T-helper 2 cell treated with Interferon-gamma antibody and Interleukin-4, amounts not matched to agents 5 μg/mL and 100 μg/mL, for 36 hours (primary cell): ENCODE measurements around the gene TGOLN2.
"Not testable (repeated sequence)": the region's sequence is repeated elsewhere in the genome, so short reads cannot be mapped to it uniquely, and the experiment has no call there.

ENCODE experiments used
- DNase-seq: peaks from one replicate; pipeline ENCODE4 v3.0.0; 2021; ENCODE audit warnings: low spot score
- H3K27ac Mint-ChIP-seq: one replicate; pipeline ENCODE4 v1.8.0; 2021; ENCODE audit warnings: mild to moderate bottlenecking, mixed read lengths
- H3K27me3 Mint-ChIP-seq: one replicate; pipeline ENCODE4 v1.8.0; 2021; ENCODE audit warnings: low read depth, mixed read lengths
- H3K36me3 Mint-ChIP-seq: one replicate; pipeline ENCODE4 v1.8.0; 2021; ENCODE audit warnings: low read depth, mixed read lengths
- H3K4me1 Mint-ChIP-seq: one replicate; pipeline ENCODE4 v1.8.0; 2021; ENCODE audit warnings: low read depth, mixed read lengths
- H3K4me3 Mint-ChIP-seq: one replicate; pipeline ENCODE4 v1.8.0; 2022; ENCODE audit warnings: mild to moderate bottlenecking, moderate library complexity, mixed read lengths
- H3K9me3 Mint-ChIP-seq: one replicate; pipeline ENCODE4 v1.8.0; 2021; ENCODE audit warnings: mixed read lengths

TGOLN2 gene

GRCh38 chr2:85353876-85354285 is 26.1 kb upstream of the TGOLN2 start:
- no peaks in the 10 kb centered on the region for H3K27me3 Mint-ChIP-seq
- DNase-seq: no peak
- H3K36me3 Mint-ChIP-seq: peaks cover 35% of the 10 kb centered on the region
- peak overlapping the region; percentile 98 for H3K27ac Mint-ChIP-seq
- H3K9me3 Mint-ChIP-seq: no peaks in the 10 kb centered on the region
- peaks cover 34% of the 10 kb centered on the region for H3K4me1 Mint-ChIP-seq
- peak overlapping the region; percentile 100 for H3K4me3 Mint-ChIP-seq

DNA sequence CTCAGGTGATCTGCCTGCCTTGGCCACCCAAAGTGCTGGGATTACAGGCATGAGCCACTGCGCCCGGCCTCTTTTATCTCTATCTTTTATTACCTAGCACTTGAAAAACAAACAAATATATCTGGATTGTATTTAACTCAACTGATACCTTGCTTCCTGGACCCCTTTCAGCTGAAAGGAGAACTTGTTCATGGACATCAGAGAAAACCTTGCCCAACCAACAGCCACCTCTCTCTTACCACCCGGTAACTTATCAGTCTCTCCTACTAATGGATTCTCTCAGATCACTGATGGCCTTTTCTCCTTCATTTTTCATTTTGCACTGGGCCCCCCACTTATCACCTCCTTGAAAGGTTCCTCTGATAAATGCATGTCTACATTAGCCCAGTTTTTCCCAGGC is 19.8 kb upstream of the TGOLN2 start:
- Mint-ChIP-seq H3K27ac (no peak overlapping the region), H3K27me3 (no peaks in the 10 kb centered on the region), H3K36me3 (peaks cover 41% of the 10 kb centered on the region), H3K4me3 (no peak overlapping the region), H3K4me1 (peaks cover 3% of the 10 kb centered on the region), H3K9me3 (no peaks in the 10 kb centered on the region)
- no peak for DNase-seq

GRCh38 chr2:85344356-85344954 is 16.7 kb upstream of the TGOLN2 start:
- H3K27ac Mint-ChIP-seq: no peak overlapping the region

GRCh38 chr2:85343207-85343895 is 15.6 kb upstream of the TGOLN2 start:
- H3K4me3 Mint-ChIP-seq, H3K4me1 Mint-ChIP-seq, H3K27me3 Mint-ChIP-seq, DNase-seq, H3K27ac Mint-ChIP-seq, H3K9me3 Mint-ChIP-seq: not testable (repeated sequence)
- peaks cover 22% of the 10 kb centered on the region for H3K36me3 Mint-ChIP-seq

More at GRCh38 chr2:85344356-85344954, 16.7 kb upstream of the TGOLN2 start:
- DNase-seq: no peak
- H3K4me3 Mint-ChIP-seq: no peak overlapping the region
- no peaks in the 10 kb centered on the region for H3K9me3 Mint-ChIP-seq
- no peaks in the 10 kb centered on the region for H3K4me1 Mint-ChIP-seq
- H3K27me3 Mint-ChIP-seq: peaks cover 3% of the 10 kb centered on the region
- H3K36me3 Mint-ChIP-seq: peaks cover 26% of the 10 kb centered on the region

DNA sequence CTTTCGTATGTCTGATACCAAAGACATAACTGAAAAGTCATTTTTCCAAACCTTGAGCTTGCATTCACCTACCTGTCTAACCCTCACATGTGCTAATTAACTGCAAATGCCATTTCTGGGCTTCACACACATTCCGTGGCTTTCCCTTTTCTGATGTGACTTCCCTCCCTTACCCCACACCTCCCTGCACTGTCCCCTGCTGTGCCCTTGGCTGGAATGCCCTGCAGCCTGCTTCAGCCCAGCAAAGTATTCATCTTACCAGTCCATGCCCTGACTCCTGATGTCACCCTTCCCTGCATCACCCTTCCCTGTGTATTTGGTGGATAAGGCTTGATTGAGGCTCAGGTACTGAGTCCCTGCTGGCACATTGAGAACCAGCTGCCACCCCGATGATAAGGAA is 14.4 kb upstream of the TGOLN2 start:
- H3K4me3 Mint-ChIP-seq: no peak overlapping the region
- no peaks in the 10 kb centered on the region for H3K9me3 Mint-ChIP-seq
- H3K36me3 Mint-ChIP-seq: peaks cover 13% of the 10 kb centered on the region
- H3K27ac Mint-ChIP-seq: no peak overlapping the region
- no peaks in the 10 kb centered on the region for H3K4me1 Mint-ChIP-seq
- DNase-seq: no peak
- H3K27me3 Mint-ChIP-seq: peaks cover 11% of the 10 kb centered on the region

DNA sequence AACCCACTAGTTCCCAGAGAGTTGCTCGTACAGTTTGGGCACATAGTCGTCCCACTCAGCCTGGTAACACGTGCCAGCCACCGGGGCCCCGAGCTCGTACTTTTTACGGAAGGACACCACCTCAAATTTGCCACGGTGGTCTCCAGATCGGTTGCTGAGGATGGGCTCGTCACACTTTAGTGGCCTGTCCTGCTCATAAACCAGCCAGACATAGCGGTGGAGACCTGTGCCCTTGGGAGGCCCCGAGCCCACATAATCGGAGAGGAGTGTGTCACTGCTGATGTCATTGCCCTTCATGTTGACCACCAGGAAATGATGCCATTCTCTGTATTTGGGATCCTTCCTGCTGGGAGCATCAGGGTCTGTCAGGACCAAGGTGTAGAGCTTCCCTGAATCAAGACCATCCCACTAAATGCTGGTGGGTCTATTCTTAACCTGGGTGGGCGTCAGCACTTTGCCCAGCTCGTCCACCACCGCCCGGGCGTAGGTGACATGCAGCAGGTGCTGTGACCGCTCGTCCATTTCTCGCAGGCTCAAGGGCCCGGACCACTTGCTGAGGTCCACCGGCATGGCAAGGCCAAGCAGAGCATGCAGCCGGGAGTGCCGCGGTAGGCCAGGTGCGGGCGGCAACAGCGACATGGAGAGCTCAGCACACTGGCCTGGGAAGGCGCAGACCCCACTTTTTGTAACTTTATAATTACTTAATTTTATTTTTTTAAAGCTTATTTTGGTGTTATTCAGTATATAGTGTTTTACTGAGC is 13.7 kb upstream of the TGOLN2 start:
- Mint-ChIP-seq H3K36me3 (peaks cover 13% of the 10 kb centered on the region), H3K4me3 (no peak overlapping the region), H3K27me3 (peaks cover 11% of the 10 kb centered on the region), H3K27ac (no peak overlapping the region), H3K4me1 (no peaks in the 10 kb centered on the region), H3K9me3 (no peaks in the 10 kb centered on the region)
- no peak for DNase-seq

- Mint-ChIP-seq H3K36me3 (peaks cover 13% of the 10 kb centered on the region), H3K9me3 (no peaks in the 10 kb centered on the region), H3K4me1 (no peaks in the 10 kb centered on the region), H3K27ac (no peak overlapping the region), H3K27me3 (peaks cover 11% of the 10 kb centered on the region), H3K4me3 (no peak overlapping the region)
- no peak for DNase-seq
Observed at GRCh38 chr2:85340034-85340892, 12.5 kb upstream of the TGOLN2 start.

DNA sequence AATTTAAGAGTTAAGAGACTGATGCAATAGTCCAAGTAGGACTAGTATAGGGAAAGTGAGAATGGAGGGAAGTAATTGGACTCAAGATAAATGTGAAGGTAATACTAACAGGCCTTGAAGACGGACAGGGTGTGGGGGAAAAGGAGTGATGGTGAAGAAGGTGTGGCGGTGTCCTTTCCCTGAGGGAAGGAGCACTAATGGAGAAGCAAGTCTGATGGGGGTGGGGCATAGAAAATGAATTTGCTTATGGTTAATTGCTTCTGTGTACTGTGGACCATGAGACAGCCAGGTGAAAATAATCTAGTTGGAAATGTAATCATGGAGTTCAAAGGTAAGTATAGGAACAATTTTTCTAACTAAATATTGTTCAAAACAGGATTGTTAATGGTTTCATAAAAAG is 7.1 kb upstream of the TGOLN2 start:
- DNase-seq: no peak
- H3K9me3 Mint-ChIP-seq: no peaks in the 10 kb centered on the region
- H3K27ac Mint-ChIP-seq: no peak overlapping the region
- H3K4me1 Mint-ChIP-seq: peaks cover 10% of the 10 kb centered on the region
- peaks cover 11% of the 10 kb centered on the region for H3K27me3 Mint-ChIP-seq
- H3K36me3 Mint-ChIP-seq: no peaks in the 10 kb centered on the region
- H3K4me3 Mint-ChIP-seq: no peak overlapping the region

- not testable (repeated sequence) for H3K9me3 Mint-ChIP-seq, H3K4me3 Mint-ChIP-seq, H3K27ac Mint-ChIP-seq
Observed at GRCh38 chr2:85333877-85334276, 6.1 kb upstream of the TGOLN2 start.

GRCh38 chr2:85330839-85331636 is 3.2 kb upstream of the TGOLN2 start:
- no peak overlapping the region for H3K4me3 Mint-ChIP-seq
- no peak for DNase-seq
- no peaks in the 10 kb centered on the region for H3K27me3 Mint-ChIP-seq
- no peaks in the 10 kb centered on the region for H3K9me3 Mint-ChIP-seq
- H3K36me3 Mint-ChIP-seq: peaks cover 18% of the 10 kb centered on the region
- H3K4me1 Mint-ChIP-seq: peaks cover 18% of the 10 kb centered on the region
- peak overlapping the region; percentile 22 for H3K27ac Mint-ChIP-seq

More at GRCh38 chr2:85333877-85334276, 6.1 kb upstream of the TGOLN2 start:
- H3K27me3 Mint-ChIP-seq, DNase-seq, H3K36me3 Mint-ChIP-seq: not testable (repeated sequence)
- peaks cover 14% of the 10 kb centered on the region for H3K4me1 Mint-ChIP-seq

DNA sequence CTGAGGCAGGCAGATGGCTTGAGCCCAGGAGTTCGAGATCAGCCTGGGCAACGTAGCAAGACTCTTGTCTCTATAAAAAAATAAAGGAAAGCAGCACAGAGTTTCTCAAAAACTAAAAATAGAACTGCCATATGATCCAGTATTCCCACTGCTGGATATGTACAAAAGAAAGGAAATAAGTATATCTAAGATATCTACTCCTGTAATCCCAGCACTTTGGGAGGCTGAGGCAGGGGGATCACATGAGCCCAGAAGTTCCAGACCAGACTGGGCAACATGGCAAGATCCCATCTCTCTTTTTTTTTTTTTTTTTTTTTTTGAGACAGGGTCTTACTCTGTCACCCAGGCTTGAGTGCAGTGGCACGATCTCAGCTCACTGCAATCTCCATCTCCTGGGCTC is 1.9 kb upstream of the TGOLN2 start:
- Mint-ChIP-seq H3K27ac (peak overlapping the region; percentile 0), H3K4me3 (peak overlapping the region; percentile 0), H3K4me1 (peaks cover 30% of the 10 kb centered on the region), H3K36me3 (peaks cover 31% of the 10 kb centered on the region)
- not testable (repeated sequence) for H3K27me3 Mint-ChIP-seq, DNase-seq, H3K9me3 Mint-ChIP-seq

DNA sequence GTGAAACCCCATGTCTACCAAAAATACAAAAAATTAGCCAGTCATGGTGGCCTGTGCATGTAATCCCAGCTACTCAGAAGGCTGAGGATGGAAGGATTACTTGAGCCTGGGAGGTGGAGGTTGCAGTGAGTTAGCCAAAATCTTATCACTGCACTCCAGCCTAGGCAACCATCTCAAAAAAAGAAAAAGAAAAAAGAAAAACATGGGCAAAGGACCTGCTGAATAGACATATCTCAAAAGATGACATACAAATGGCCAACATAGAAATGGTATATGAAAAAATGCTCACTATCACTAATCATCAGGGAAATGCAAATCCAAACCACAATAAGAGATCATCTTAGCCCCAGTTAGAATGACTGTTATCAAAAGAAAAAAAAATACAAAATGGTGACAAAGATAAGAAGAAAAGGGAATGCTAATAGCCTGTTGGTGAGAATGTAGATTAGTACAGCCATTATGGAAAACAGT is 1.4 kb upstream of the TGOLN2 start:
- peaks cover 33% of the 10 kb centered on the region for H3K4me1 Mint-ChIP-seq

More for the DNA sequence above, 1.4 kb upstream of the TGOLN2 start:
- DNase-seq: no peak
- H3K27ac Mint-ChIP-seq: peak overlapping the region; percentile 0
- H3K27me3 Mint-ChIP-seq: no peaks in the 10 kb centered on the region
- H3K36me3 Mint-ChIP-seq: peaks cover 36% of the 10 kb centered on the region
- H3K4me3 Mint-ChIP-seq: peak overlapping the region; percentile 0
- H3K9me3 Mint-ChIP-seq: no peaks in the 10 kb centered on the region
